NCI-H2029 treated with DMSO at 0.1 percent for 48 hours (cell line): ENCODE results near the gene PSMC2.
A peak's percentile ranks its signal among the peaks of the same experiment; 100 is the strongest.
"Not testable (repeated sequence)": the region's sequence is repeated elsewhere in the genome, so short reads cannot be mapped to it uniquely, and the experiment has no call there.

Source experiments
- DNase-seq: peaks from one replicate; lab custom pipeline; 2025; lab: John Stamatoyannopoulos, UW

Gene PSMC2

GRCh38 chr7:103379270-103379975, 32.0 kb downstream of the PSMC2 start:
- DNase-seq: no peak

DNA sequence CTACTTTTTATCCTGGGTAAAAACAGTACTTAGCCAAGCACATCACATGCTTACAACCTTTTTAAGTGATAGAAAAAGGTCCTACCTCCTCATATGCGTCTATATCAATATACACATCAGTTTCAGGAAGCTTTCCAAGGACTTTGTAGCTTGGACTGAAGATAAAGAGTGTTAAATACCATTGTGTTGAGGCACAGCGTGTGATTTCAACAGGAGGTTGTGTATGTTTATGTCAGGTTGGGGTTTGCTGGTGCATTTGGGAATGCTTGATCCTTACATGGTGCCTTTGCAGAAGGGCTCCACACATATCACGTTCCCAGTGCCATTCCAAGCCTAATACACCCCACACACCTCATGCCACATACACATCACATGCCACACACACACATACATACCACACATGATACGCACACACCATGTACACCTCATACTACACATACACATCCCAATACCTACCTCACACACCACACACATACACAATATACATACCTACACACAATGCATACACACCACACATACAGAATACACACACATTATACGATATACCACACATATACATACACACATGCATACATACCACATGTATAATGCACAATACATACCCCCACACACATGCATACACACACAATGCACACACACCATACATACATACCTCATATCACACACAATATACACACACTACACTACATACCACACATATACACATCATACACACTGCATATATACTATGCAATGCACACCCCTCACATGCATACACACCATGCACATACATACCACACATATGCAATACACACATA, 33.1 kb downstream of the PSMC2 start:
- DNase-seq: no peak

DNA sequence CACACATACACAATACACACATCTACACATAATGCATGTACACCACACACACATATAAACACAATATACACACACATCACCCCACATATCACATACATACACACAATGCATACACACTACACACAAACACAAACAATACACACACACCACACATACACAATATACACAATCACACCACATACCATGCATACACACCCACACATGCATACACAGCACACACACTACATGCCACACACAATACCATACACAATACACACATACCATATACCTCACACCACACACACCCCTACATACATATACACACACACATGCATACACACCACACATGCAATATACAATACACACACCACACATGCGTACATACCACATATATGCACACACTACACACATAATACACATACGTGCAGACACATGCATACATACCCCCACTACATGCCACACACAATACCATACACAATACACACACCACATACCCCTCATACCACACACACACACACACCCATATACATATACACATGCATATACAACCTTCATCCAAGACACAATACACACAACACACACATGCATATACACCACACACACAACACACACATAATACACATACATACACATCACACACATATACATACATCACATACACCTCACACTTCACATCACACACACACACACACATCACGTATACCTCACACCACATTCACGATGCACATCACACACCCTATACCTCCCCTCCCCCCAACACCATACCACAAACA, 34.0 kb downstream of the PSMC2 start:
- DNase-seq: no peak

GRCh38 chr7:103382032-103382402, 34.6 kb downstream of the PSMC2 start:
- no peak for DNase-seq

- DNase-seq: no peak
These were observed 39.8 kb downstream of the PSMC2 start for GRCh38 chr7:103387242-103387641.

- DNase-seq: no peak
These were observed 41.2 kb downstream of the PSMC2 start for GRCh38 chr7:103388469-103389140.

GRCh38 chr7:103389263-103389662, 41.8 kb downstream of the PSMC2 start:
- DNase-seq: no peak

- no peak for DNase-seq
These were observed 43.7 kb downstream of the PSMC2 start for GRCh38 chr7:103391150-103391549.

DNA sequence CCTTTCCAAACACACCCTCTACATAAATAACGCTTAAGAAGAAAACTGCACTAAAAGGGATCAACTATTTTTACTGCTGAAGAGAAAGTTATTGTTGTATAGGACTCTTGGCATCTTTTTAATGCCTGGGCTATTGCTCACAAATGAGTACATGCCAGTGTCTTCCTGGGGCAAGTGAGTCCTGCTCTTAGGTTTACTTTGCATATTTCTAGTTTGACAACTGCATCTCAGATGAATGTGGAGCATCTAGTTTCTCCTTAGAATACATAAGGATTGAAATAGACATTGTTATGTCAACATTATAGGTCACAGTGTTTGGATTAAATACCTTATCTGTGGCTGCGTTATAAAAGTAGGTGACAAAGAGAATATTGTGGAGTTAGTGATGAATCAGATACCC, 44.5 kb downstream of the PSMC2 start:
- no peak for DNase-seq

- DNase-seq: no peak
These were observed 47.1 kb downstream of the PSMC2 start for GRCh38 chr7:103394566-103394965.

DNA sequence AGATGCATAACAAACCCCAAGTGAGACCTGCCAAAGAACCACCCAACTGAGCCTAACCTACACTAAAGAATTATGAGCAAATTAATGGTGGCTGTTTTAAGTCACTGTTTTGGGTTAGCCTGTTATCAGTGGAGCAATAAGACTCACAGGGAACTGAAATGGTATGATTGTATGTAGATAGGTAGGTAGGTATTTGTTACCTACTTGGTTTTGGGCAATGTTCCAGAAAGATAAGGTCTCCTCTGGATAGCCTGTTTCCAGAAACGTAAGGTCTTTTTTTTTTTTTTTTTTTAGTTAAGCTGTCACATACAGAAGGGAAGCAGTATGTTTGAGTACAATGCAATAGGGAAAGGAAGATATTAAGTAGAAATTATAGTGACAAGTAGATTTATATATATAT, 47.6 kb downstream of the PSMC2 start:
- DNase-seq: peak; percentile 17

DNA sequence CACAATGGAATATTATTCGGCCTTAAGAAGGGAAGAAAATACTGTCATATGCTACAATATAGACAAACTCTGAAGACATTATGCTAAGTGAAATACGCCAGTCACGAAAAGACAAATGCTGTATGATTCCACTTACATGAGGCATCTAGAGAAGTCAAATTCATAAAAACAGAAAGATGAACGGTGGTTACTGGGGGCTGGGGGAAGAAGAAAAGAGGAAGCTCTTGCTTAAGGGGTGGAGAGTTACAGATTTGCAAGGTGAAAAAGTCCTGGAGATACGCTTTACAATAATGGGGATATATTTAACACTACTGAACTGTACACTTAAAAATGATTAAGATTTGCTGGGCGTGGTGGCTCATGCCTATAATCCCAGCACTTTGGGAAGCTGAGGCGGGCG, 49.0 kb downstream of the PSMC2 start:
- no peak for DNase-seq

DNA sequence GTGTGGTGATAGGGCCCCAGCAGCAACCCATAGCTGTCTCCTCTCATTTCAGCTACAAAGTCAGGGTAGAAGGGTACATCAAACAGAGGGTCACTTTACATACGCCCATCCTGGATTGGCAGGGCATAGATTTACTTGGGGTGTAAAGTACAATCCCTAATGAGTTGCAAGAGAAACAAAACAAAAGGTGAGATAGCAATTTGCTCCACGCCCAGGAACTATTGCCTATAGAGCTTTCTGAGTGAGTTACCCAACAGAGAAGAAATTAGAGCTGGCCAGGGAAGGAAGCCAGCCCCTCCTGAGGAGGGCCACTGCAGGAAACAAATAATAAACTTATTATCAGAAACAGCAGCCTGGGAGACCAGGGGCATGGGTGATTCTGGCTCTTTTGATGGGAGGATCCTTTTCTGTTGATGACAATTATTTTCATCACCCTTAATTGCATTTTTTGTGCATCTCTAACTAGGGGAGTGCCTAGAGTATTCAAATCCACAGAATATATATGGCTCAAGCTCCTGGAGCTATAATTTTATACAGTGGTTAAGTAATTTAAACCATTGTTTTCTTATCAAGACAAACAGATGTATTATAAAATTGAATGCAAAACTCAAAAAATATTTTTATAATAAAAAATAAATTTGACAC, 51.2 kb downstream of the PSMC2 start:
- no peak for DNase-seq

- DNase-seq: not testable (repeated sequence)
These were observed 52.2 kb downstream of the PSMC2 start for GRCh38 chr7:103399687-103400086.

DNA sequence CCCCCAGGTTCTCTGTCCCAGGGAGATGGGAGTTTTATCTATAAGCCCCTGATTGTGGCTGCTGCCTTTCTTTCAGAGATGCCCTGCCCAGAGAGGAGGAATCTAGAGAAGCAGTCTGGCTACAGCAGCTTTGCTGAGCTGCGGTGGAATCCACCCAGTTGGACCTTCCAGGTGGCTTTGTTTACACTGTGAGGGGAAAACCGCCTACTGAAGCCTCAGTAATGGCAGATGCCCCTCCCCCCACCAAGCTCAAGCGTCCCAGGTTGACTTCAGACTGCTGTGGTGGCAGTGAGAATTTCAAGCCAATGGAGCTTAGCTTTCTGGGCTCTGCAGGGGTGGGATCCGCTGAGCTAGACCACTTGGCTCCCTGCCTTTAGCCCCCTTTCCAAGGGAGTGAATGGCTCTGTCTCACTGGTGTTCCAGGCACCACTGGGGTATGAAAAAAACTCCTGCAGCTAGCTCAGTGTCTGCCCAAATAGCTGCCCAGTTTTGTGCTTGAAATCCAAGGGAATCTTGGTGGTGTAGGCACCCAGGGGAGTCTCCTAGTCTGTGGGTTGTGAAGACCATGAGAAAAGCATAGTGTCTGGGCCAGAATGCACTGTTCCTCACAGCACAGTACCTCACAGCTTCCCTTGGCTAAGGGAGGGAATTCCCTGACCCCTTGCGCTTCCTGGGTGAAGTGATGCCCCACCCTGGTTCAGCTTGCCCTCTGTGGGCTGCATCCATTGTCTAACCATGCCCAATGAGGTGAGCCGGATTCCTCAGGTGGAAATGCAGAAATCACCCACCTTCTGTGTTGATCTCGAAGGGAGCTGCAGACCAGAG, 58.6 kb downstream of the PSMC2 start:
- DNase-seq: not testable (repeated sequence)

DNA sequence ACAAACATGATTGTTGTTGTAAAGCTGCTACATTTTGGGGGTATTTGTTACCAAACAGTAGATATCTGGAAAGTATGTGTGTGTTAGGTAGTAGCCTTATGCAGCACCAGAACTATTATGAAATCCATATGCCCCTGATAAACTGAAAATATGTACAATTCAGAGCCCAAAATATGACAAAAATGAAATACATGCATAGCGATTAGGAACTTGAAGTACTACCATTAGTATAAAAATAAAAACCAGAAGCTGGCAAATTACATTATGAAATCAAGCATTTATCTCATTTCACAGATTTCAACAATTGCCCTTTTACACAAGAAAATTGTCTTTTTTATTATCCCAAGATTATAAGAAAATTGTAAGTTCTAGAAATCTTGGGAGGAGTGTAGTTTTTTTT, 64.7 kb downstream of the PSMC2 start:
- no peak for DNase-seq

DNA sequence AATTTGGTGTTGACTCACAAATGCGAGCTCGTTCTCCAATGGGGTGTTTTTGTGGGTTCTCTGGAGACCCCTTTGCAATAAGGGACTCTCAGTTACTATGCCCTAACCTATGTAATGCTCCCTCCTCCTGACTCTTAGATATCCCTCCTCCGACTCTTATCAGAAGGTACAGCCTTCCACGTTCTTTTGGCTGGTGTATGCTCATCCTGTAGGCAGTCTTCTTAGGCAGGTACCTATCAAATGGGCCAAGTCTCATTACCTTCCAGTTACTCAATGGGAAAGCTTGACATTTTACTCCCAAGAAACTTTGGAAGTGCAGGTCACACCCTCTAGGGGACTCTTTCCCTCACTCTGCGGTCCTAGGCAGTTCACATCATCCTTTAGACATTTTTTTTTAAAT, 66.0 kb downstream of the PSMC2 start:
- no peak for DNase-seq

GRCh38 chr7:103418241-103418640, 70.8 kb downstream of the PSMC2 start:
- DNase-seq: no peak
